Erythroblast (primary cell): ENCODE data around the gene ZNF132.

Experiments
- GATA1 ChIP-seq: IDR thresholded peaks from 2 replicates; pipeline ENCODE4 v1.6.1; 2011; ENCODE audit warnings: low read depth, mild to moderate bottlenecking, control low read depth, low read length, moderate library complexity
- POLR2A ChIP-seq: IDR thresholded peaks from 2 replicates; pipeline ENCODE4 v1.6.1; 2011; ENCODE audit warnings: mild to moderate bottlenecking, low read length

DNA sequence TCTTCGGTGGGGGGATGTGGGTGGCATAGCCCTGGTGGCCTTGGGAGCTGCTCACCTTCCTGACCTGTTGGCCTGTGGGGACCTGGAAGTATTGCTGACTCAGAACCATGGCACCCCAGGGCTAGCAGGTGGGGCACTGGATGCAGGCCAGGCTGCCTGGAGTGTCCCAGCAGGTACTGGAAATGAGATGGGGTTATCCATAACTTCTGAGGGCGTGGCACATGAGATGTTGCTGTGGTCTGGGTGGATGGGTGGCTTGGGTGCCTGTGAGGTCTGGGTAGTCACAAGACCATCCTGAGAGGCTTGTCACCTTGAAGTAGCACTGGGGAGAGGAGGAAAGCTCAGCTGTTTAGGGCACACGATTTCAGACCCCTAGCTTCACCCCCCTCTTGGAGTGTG, 45.1 kb downstream of the ZNF132 start:
- TF ChIP-seq POLR2A (no peak), GATA1 (no peak)
